ENCODE data around the gene TMOD1.
"Not testable (repeated sequence)": the region's sequence is repeated elsewhere in the genome, so short reads cannot be mapped to it uniquely, and the experiment has no call there.

- not testable (repeated sequence) for TF ChIP-seq EZH2phosphoT487 (IDR thresholded peaks at IDR 0.05; ENCODE audit: borderline replicate concordance, low read depth, low read length); CTCF (conservative IDR thresholded peaks at IDR 0.05; ENCODE audit: low read length)
These were observed 2.6 kb upstream of the TMOD1 start for GRCh38 chr9:97498846-97499245.

All from OCI-LY7 (cell line).